T-helper 1 cell treated with Interleukin-12 subunit alpha and Interleukin-12 subunit beta and Interleukin-4 antibody, amounts not matched to agents 30 μg/mL and 1 μg/mL, for 36 hours (primary cell): Measurements from ENCODE around the gene INSC.
A peak's percentile ranks its signal among the peaks of the same experiment; 100 is the strongest.

Experiments
- H3K27ac Mint-ChIP-seq: one replicate; pipeline ENCODE4 v1.8.0; 2021; ENCODE audit warnings: mild to moderate bottlenecking, mixed read lengths
- H3K27me3 Mint-ChIP-seq: one replicate; pipeline ENCODE4 v1.8.0; 2021; ENCODE audit warnings: low read depth, mixed read lengths
- H3K36me3 Mint-ChIP-seq: one replicate; pipeline ENCODE4 v1.8.0; 2021; ENCODE audit warnings: low read depth, mixed read lengths
- H3K4me1 Mint-ChIP-seq: one replicate; pipeline ENCODE4 v1.8.0; 2021; ENCODE audit warnings: low read depth, mixed read lengths
- H3K4me3 Mint-ChIP-seq: one replicate; pipeline ENCODE4 v1.8.0; 2021; ENCODE audit warnings: mild to moderate bottlenecking, moderate library complexity, mixed read lengths
- H3K9me3 Mint-ChIP-seq: one replicate; pipeline ENCODE4 v1.8.0; 2021; ENCODE audit warnings: mixed read lengths

INSC gene

GRCh38 chr11:15146271-15147003, 31.7 kb downstream of the INSC start:
- Mint-ChIP-seq H3K9me3 (no peaks in the 10 kb centered on the region), H3K36me3 (no peaks in the 10 kb centered on the region), H3K4me1 (peaks cover 12% of the 10 kb centered on the region), H3K27ac (no peak overlapping the region), H3K4me3 (no peak overlapping the region), H3K27me3 (peaks cover 23% of the 10 kb centered on the region)

GRCh38 chr11:15148169-15148568, 33.4 kb downstream of the INSC start:
- Mint-ChIP-seq H3K4me3 (no peak overlapping the region), H3K27me3 (peaks cover 23% of the 10 kb centered on the region), H3K36me3 (no peaks in the 10 kb centered on the region), H3K4me1 (peaks cover 18% of the 10 kb centered on the region), H3K9me3 (no peaks in the 10 kb centered on the region), H3K27ac (no peak overlapping the region)

GRCh38 chr11:15149050-15149449, 34.3 kb downstream of the INSC start:
- Mint-ChIP-seq H3K27ac (no peak overlapping the region), H3K4me1 (peaks cover 18% of the 10 kb centered on the region), H3K27me3 (peaks cover 23% of the 10 kb centered on the region), H3K36me3 (no peaks in the 10 kb centered on the region), H3K9me3 (no peaks in the 10 kb centered on the region), H3K4me3 (no peak overlapping the region)

GRCh38 chr11:15150507-15150906, 35.8 kb downstream of the INSC start:
- Mint-ChIP-seq H3K4me3 (no peak overlapping the region), H3K27me3 (peaks cover 17% of the 10 kb centered on the region), H3K9me3 (no peaks in the 10 kb centered on the region), H3K36me3 (no peaks in the 10 kb centered on the region), H3K4me1 (peaks cover 18% of the 10 kb centered on the region), H3K27ac (peak overlapping the region; percentile 62)

- no peak overlapping the region for H3K4me3 Mint-ChIP-seq
- H3K9me3 Mint-ChIP-seq: no peaks in the 10 kb centered on the region
- H3K4me1 Mint-ChIP-seq: peaks cover 18% of the 10 kb centered on the region
- H3K27ac Mint-ChIP-seq: no peak overlapping the region
- no peaks in the 10 kb centered on the region for H3K27me3 Mint-ChIP-seq
- H3K36me3 Mint-ChIP-seq: no peaks in the 10 kb centered on the region
These were observed 38.5 kb downstream of the INSC start for GRCh38 chr11:15153231-15153630.

GRCh38 chr11:15157181-15157580, 42.5 kb downstream of the INSC start:
- Mint-ChIP-seq H3K27ac (no peak overlapping the region), H3K36me3 (no peaks in the 10 kb centered on the region), H3K9me3 (no peaks in the 10 kb centered on the region), H3K4me1 (no peaks in the 10 kb centered on the region), H3K4me3 (no peak overlapping the region), H3K27me3 (peaks cover 14% of the 10 kb centered on the region)

- Mint-ChIP-seq H3K4me3 (no peak overlapping the region), H3K27me3 (peaks cover 16% of the 10 kb centered on the region), H3K27ac (no peak overlapping the region), H3K9me3 (no peaks in the 10 kb centered on the region), H3K4me1 (no peaks in the 10 kb centered on the region), H3K36me3 (no peaks in the 10 kb centered on the region)
These were observed 42.9 kb downstream of the INSC start for GRCh38 chr11:15157606-15158137.

GRCh38 chr11:15158351-15159015, 43.8 kb downstream of the INSC start:
- no peaks in the 10 kb centered on the region for H3K36me3 Mint-ChIP-seq
- H3K4me1 Mint-ChIP-seq: no peaks in the 10 kb centered on the region
- peaks cover 23% of the 10 kb centered on the region for H3K27me3 Mint-ChIP-seq
- H3K9me3 Mint-ChIP-seq: no peaks in the 10 kb centered on the region
- no peak overlapping the region for H3K27ac Mint-ChIP-seq
- no peak overlapping the region for H3K4me3 Mint-ChIP-seq

- Mint-ChIP-seq H3K36me3 (no peaks in the 10 kb centered on the region), H3K4me3 (no peak overlapping the region), H3K27ac (no peak overlapping the region), H3K27me3 (peaks cover 23% of the 10 kb centered on the region), H3K9me3 (no peaks in the 10 kb centered on the region), H3K4me1 (no peaks in the 10 kb centered on the region)
These were observed 44.4 kb downstream of the INSC start for GRCh38 chr11:15159085-15159484.

- Mint-ChIP-seq H3K4me3 (no peak overlapping the region), H3K36me3 (no peaks in the 10 kb centered on the region), H3K9me3 (no peaks in the 10 kb centered on the region), H3K27me3 (peaks cover 33% of the 10 kb centered on the region), H3K27ac (no peak overlapping the region), H3K4me1 (no peaks in the 10 kb centered on the region)
These were observed 47.1 kb downstream of the INSC start for GRCh38 chr11:15161790-15162189.

- no peaks in the 10 kb centered on the region for H3K9me3 Mint-ChIP-seq
- no peak overlapping the region for H3K27ac Mint-ChIP-seq
- peaks cover 34% of the 10 kb centered on the region for H3K27me3 Mint-ChIP-seq
- H3K36me3 Mint-ChIP-seq: no peaks in the 10 kb centered on the region
- no peak overlapping the region for H3K4me3 Mint-ChIP-seq
- H3K4me1 Mint-ChIP-seq: no peaks in the 10 kb centered on the region
These were observed 48.4 kb downstream of the INSC start for GRCh38 chr11:15163136-15163535.

GRCh38 chr11:15166204-15166603, 51.5 kb downstream of the INSC start:
- no peak overlapping the region for H3K4me3 Mint-ChIP-seq
- H3K9me3 Mint-ChIP-seq: no peaks in the 10 kb centered on the region
- H3K36me3 Mint-ChIP-seq: no peaks in the 10 kb centered on the region
- H3K4me1 Mint-ChIP-seq: no peaks in the 10 kb centered on the region
- H3K27me3 Mint-ChIP-seq: peaks cover 30% of the 10 kb centered on the region
- no peak overlapping the region for H3K27ac Mint-ChIP-seq

GRCh38 chr11:15169815-15170551, 55.3 kb downstream of the INSC start:
- Mint-ChIP-seq H3K36me3 (no peaks in the 10 kb centered on the region), H3K4me3 (no peak overlapping the region), H3K27me3 (peaks cover 32% of the 10 kb centered on the region), H3K27ac (no peak overlapping the region), H3K9me3 (no peaks in the 10 kb centered on the region), H3K4me1 (no peaks in the 10 kb centered on the region)

- H3K36me3 Mint-ChIP-seq: no peaks in the 10 kb centered on the region
- no peak overlapping the region for H3K27ac Mint-ChIP-seq
- no peaks in the 10 kb centered on the region for H3K9me3 Mint-ChIP-seq
- peaks cover 37% of the 10 kb centered on the region for H3K27me3 Mint-ChIP-seq
- H3K4me3 Mint-ChIP-seq: no peak overlapping the region
- H3K4me1 Mint-ChIP-seq: no peaks in the 10 kb centered on the region
These were observed 56.0 kb downstream of the INSC start for GRCh38 chr11:15170698-15171097.

GRCh38 chr11:15171956-15172355, 57.2 kb downstream of the INSC start:
- Mint-ChIP-seq H3K4me1 (no peaks in the 10 kb centered on the region), H3K27ac (no peak overlapping the region), H3K9me3 (no peaks in the 10 kb centered on the region), H3K27me3 (peaks cover 38% of the 10 kb centered on the region), H3K36me3 (no peaks in the 10 kb centered on the region), H3K4me3 (no peak overlapping the region)
